PFSK-1 (cell line): ENCODE data around the gene RANBP3.

Experiments used
- FOXP2 ChIP-seq: optimal IDR thresholded peaks from 2 replicates; pipeline ENCODE3; 2011; ENCODE audit warnings: borderline replicate concordance, control low read depth, inconsistent platforms; ENCODE audit not compliant: insufficient read depth; ENCODE audit errors: extremely low read length, extremely low read depth
- POLR2AphosphoS5 ChIP-seq: IDR thresholded peaks from 2 replicates; pipeline ENCODE4 v1.6.1; 2012; ENCODE audit warnings: low read depth, mild to moderate bottlenecking, control low read depth, low read length, moderate library complexity
- REST ChIP-seq, 2 experiments: IDR thresholded peaks; 2 replicates each; pipeline versions ENCODE4 v1.6.1 to v1.8.0; 2011 to 2012; ENCODE audit warnings: low read depth in 2 of 2, low read length in 2 of 2, control low read depth in 1 of 2, inconsistent platforms in 1 of 2, mild to moderate bottlenecking in 1 of 2, moderate library complexity in 1 of 2; ENCODE audit not compliant: insufficient read depth in 1 of 2
- SIN3A ChIP-seq: IDR thresholded peaks from 2 replicates; pipeline ENCODE4 v1.6.1; 2012; ENCODE audit warnings: mild to moderate bottlenecking, low read length, moderate library complexity, borderline replicate concordance; ENCODE audit not compliant: insufficient read depth
- TAF1 ChIP-seq: IDR thresholded peaks from 2 replicates; pipeline ENCODE4 v1.6.1; 2012; ENCODE audit warnings: low read length, control low read depth, borderline replicate concordance; ENCODE audit not compliant: insufficient read depth

RANBP3 gene

DNA sequence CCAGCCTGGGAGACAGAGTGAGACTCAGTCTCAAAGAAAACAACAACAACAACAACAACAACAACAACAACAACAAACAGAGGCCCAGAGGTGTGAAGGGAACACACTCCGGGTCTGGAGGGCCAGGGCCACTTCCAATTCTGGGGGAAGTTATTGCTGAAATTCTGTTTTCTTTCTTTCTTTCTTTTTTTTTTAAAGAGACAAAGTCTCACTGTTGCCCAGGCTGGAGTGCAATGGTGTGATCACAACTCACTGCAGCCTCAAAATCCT, 67.4 kb downstream of the RANBP3 start:
- TF ChIP-seq TAF1 (no peak), FOXP2 (no peak), REST (IDR thresholded peaks at IDR 0.05; ENCODE audit: insufficient read depth in 1 of 2, low read depth in 2 of 2, low read length in 2 of 2) (no peak), POLR2AphosphoS5 (no peak), SIN3A (no peak)

DNA sequence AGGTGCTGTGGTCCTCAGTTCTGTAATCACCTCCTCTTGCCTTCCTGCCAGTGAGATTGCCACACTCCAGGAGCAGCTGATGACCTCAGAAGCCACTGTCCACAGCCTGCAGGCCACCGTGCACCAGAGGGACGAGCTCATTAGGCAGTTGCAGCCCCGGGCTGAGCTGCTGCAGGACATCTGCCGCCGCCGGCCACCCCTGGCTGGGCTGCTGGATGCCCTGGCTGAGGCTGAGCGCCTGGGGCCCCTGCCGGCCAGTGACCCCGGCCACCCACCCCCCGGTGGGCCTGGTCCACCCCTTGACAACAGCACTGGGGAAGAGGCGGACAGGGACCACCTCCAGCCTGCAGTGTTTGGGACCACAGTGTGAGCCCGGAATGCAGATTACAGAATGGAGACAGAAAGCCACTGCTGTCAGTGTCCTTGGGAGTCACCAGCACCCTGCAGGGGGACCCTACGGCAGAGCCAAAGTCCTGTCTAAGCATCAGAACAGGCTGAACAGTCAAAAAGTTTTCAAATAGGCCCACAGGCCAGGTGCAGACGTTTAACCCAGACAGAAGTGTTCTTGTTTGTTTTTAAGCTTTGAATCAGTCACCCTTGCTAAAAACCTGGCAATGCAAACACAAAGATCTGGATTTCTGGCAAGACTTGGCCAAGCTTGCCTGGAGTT, 69.0 kb downstream of the RANBP3 start:
- TF ChIP-seq FOXP2 (no peak), SIN3A (no peak), REST (IDR thresholded peaks at IDR 0.05; ENCODE audit: insufficient read depth in 1 of 2, low read depth in 2 of 2, low read length in 2 of 2) (no peak), POLR2AphosphoS5 (no peak), TAF1 (no peak)

DNA sequence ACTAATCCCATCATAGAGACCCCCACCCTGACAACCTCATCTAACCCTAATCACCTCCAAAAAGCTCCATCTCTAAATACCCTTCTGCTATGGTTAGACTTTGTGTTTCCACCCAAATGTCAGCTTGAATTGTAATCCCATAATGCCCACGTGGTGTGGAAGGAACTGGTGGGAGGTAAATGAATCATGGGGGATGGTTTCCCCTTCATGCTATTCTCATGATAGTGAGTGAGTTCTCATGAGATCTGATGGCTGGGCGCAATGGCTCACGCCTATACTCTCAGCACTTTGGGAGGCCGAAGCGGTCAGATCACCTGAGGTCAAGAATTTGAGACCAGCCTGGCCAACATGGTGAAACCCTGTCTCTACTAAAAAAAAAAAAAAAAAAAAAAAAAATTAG, 70.7 kb downstream of the RANBP3 start:
- TF ChIP-seq FOXP2 = no peak
- TF ChIP-seq SIN3A = no peak
- no peak for TF ChIP-seq TAF1
- no peak for TF ChIP-seq POLR2AphosphoS5
- no peak for TF ChIP-seq REST (IDR thresholded peaks at IDR 0.05; ENCODE audit: insufficient read depth in 1 of 2, low read depth in 2 of 2, low read length in 2 of 2)

DNA sequence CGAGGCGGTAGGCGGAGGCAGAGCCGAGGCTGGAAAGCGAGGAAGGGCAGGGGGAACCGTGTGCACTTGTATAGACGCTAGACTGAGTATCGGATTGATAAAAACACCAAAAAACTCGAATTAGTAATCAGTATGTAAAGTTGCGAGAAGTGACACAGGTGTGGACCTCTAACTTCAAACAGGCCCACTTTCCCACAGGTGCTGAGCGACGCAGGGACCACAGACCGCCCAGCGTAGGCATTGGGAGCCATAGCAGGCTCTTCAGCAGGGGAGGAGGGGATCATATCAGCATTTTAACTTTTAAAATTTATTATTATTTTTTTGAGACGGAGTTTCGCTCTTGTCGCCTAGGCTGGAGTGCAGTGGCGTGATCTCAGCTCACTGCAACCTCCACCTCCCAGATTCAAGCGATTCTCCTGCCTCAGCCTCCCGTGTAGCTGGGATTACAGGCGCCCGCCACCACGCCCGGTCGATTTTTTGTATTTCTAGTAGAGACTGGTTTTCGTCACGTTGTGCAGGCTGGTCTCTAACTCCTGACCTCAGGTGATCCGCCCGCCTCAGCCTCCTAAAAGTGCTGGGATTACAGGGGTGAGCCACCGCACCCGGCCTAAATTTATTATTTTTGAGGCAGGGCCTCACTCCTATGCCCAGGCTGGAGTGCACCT, 72.7 kb downstream of the RANBP3 start:
- no peak for TF ChIP-seq FOXP2
- no peak for TF ChIP-seq POLR2AphosphoS5
- TF ChIP-seq SIN3A = no peak
- TF ChIP-seq TAF1 = no peak
- no peak for TF ChIP-seq REST (IDR thresholded peaks at IDR 0.05; ENCODE audit: insufficient read depth in 1 of 2, low read depth in 2 of 2, low read length in 2 of 2)
